ENCODE measurements around the gene LAPTM5.

LAPTM5 gene

DNA sequence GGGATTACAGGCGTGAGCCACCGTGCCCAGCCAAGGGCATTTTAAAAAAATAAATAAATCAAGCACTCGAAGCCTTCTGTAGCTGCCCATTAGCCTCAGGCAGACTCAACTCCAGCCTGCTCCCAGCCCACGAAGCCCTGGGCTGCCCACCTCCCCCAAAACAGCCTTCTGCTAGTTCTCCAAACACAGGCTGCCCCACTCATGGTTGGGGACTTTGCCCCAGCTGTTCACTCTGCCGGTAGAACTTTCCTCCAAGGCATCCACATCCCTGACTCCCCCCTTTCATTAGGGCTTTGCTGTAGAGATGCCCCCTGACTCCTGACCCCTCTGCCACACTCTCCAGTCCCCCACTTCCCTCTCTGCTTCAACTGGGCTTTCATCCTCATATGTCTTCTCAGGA lies 29.7 kb upstream of the LAPTM5 start:
- DNase-seq (ENCODE audit: low read depth, low spot score): no peak

DNA sequence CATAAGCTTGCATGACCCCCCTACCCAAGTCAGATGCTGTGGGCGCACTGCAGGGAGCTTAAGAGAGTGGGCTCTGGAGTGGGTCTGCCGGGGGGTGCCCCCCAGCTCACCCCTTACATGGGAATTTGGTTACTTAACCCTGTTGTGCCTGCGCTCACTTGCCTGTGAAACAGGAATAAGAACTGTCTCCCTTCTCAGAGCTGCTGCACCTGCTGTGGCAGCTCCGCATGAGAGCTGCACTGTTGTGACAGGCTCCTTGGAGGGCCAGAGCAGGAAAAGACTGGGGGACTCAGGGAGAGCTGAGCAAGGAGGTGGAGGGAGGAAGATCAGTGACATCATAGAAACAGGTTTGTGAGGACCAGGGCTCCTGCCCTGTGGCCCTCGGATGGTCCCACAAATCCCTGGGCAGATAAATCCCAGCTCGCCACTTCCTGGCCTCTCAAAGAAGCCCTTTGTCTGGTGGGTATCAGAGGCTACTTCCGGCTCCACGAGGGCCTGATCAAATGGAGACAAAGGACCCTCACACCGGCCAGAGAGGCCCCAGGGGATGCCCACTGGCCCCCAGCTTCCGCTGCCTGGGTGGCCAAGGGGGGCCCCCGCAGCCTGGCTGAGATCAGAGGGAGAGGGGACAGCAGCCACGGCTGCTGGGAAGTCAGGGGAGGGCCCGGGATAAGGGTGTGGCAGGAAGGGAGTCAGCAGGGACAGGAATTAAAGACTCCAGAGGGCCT lies 28.9 kb upstream of the LAPTM5 start:
- no peak for DNase-seq (ENCODE audit: low read depth, low spot score)

DNA sequence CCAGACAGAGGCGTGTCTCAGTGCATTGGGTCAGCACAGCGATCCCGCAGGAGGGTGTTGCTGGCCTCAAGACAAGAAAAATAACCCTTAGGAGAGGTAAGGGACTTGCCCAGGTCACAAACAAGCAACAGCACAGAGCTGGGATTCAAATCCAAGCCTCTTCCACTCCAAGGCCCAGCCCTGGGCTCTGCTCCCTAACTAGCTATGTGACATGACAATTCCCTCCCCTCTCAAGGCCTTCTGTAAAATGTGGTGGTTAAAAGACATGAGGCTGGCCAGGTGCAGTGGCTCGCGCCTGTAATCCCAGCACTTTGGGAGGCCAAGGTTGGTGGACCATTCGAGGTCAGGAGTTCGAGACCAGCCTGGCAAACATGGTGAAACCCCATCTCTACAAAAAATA lies 28.1 kb upstream of the LAPTM5 start:
- DNase-seq (ENCODE audit: low read depth, low spot score): no peak

DNA sequence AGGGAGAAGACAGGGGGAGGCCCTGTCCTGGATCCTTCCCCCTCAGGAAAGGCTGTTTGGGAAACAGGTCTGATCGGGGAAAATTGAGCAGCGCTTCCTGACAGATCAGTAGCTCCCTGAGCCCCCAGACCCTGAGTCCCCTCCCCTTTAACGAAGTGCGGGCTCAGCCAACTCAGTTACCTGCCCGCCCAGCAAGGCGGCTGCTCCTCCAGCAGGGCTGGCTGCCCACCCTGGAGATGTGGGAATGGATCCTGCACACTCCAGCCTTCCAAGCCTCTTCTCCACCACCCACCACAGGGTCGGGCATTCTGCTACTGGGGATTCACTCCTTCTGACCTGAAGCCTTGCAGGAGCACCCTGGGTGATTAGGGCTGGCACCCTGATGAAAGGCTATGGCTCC lies 27.6 kb upstream of the LAPTM5 start:
- DNase-seq (ENCODE audit: low read depth, low spot score): no peak

DNA sequence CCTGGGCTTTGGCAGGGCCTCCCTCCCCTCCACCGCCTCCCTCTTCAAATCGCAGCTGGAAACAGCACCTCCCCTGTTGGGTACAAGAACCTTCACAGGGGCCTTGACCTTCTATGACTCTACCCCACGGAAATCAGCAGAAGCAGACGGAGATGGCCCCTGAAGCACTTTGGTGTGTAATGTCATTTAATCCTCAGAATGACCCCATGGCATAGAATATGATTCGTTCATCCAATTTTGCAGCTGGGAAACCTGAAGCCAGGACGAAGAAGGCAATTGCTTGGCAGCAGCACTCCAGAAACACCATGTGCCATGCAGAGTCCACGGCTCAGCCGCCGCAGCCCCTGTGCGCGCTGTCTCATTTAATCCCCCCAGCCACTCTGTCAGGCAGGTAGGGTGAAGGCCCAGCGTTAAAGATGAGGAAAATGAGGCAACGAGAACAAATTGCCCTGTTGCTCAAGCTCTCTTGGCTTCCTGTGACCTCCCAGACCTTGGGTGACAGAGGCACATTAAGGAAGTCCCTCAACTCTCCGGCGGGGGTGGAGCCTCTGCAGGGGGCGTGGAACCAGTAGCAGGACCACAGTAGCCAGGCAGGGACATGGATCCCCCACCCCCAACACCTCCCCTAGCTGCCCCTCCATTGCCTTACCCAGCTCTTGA lies 25.8 kb upstream of the LAPTM5 start:
- DNase-seq (ENCODE audit: low read depth, low spot score): no peak

DNA sequence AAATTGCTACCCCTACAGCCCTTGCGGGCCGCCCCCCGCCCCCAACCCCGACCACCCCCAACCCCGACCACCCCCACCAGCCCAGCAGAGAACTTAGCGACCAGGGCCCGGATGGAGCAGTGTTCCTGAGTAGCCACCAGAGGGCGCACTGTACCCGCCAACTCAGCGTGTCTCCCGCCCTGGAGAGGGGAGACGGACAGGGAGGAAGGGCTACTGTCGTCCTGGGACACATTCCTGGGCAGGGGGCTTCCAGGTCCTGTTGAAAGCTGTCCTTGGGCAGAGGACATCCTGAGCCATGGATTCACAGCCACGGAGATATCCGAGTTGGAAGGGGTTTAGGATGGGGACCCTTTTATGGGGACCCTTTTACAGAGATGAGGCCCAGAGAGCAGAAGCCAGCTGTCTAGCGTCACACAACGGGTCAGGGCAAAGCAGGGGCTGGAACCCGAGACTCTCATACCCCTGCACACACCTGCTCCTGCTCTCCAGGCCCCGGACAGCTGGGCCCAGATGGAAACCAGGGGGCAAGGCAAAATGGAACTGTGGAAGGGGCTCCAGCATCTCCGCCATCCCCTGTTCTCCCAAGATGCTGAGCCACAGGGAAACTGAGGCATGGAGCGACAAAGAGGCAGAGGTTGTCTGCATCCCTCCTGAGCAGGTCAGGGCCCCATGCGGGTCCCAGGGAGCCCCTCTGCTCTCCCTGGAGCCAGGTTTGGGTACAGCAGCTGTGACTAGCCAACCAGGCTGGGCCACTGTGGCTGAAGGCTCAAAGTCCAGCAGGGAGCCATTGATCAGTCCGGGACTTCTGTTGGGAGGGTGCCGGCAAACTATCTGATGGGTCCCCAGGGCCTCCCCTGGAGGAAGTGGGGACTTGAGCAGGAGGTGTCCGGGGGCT lies 25.0 kb upstream of the LAPTM5 start:
- peak; percentile 48 for DNase-seq (ENCODE audit: low read depth, low spot score)

DNA sequence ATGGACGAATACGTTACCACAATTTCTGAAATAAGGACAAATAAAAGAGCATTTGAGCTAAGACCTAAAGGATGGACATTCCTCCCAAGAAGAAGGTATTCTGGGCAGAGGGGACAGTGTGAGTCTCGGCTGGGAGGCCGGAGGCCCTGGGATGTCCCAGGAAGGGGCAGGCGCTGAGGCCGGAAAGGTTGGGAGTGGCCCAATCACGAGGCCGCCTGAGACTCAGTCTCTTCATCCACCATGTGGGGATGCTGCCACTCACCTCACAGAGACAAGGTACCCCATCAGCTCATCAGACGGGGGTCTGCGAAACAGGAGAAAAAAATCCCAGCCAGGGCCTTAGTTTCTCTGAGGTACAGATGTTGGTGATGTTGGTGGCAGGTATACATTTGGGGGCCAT lies 24.3 kb upstream of the LAPTM5 start:
- no peak for DNase-seq (ENCODE audit: low read depth, low spot score)

DNA sequence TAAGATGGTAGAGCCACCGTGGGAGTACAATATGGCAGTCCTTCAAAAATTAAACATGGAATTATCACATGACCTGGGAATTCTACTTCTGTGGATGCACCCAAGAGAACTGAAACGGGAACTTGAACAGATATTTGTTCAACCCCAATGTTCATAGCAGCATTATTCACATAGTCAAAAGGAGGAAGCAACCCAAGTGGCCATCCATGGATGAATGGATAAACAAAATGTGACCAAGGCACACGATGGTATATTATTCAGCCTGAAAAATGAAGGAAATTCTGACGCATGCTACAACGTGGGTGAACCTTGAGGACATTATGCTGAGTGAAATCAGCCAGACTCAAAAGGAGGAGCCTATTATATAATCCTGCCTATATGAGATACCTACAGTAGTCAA lies 22.8 kb upstream of the LAPTM5 start:
- DNase-seq (ENCODE audit: low read depth, low spot score): no peak

DNA sequence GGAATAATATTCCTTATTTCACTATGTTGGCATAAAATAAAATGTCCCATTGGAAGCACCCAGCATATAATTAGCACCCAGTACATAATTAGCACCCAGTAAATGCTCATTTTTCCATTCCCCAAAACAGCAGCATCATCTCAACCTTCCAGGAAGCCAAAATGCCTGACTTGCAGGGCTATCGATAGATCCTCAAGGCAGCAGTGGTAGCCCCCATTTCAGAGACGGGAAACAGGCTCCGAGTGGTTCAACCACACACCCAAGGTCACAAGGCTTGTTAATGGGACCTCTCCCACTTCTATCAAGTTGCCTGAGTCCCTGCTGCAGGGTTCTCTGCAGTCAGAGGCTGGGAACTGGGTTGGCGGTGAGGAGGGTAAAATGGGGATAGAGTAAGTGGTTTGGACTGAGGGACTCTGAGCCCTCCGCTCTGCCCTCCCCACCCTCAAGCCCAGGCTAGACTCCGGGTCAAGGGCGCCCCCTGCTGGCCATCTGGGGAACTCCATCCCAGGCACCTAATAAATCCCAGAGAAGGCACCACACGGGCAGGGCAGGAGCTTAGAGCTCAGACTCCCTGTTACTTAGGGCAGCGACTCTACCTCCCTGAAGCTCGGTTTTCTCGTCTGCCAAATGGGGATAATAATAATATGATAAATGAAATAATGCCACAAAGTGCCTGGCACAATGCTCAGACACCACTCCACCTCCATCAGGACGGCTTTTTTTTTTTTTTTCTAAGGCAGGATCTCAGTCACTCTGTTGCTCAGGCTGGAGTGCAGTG lies 21.9 kb upstream of the LAPTM5 start:
- peak; percentile 84 for DNase-seq (ENCODE audit: low read depth, low spot score)

DNA sequence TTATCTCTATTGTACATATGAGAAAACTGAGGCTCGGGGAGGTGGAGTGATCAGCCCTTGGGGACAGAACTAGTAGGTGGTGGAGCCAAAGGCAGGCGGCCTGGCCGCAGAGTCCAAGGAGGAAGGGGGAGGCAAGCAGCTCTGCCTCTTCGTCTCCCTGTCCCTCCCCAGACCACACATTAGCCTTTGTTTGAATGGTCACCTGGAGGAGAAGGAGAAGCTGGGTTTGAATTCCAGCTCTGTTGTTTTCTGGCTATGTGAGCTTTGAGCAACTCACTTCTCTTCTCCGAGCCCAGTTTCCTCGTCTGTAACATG lies 21.4 kb upstream of the LAPTM5 start:
- DNase-seq (ENCODE audit: low read depth, low spot score): no peak

DNA sequence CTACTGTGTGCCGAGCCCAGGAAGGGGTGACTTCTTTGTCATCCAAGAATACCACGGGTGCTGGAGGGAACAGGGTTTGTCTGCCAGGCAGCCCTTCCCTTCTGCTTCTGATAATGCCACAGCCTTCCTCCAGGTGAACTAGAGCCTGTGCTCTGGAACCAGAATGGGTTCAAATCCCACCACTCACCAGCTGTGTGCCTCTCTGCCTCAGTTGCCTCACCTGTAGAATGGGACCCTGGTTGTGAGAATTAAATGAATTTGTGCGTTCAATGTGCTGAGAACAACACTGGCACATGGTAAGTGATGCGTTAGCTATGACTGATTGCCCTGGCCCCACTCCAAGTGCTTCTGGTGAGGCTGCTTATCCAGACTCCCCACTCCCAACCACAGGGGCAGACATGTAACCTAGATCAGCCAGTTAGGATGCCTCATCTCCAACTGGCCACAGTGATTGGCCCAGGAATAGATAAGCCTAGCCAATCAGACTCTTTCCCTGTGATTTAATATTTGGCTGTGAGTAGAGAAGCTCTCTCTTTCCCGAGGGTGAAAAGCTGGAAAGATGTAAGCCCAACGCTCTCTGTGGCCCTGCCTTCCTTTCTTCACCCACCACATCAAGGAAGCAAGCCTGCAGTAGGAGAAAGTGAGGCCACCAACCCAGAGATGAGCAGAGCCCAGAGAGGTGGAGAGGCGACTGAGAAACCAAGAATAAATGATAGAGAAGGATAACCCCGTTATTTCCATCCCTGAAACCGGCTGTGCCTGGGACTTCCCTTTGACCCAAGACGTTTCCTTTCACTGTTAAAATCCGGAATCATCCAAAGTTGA lies 20.8 kb upstream of the LAPTM5 start:
- no peak for DNase-seq (ENCODE audit: low read depth, low spot score)

DNA sequence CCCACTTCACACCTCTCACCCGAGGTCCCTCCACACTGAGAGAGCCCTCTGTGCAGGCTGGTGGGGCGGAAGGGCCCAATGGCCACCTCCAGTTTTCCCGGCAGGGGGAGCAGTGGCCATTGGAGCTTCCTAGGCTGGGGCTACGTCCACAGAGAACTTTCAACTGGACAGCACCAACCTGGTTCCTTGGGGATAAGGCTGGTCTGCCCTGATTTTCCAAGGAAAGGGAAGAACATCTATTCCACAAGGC lies 20.3 kb upstream of the LAPTM5 start:
- no peak for DNase-seq (ENCODE audit: low read depth, low spot score)

DNA sequence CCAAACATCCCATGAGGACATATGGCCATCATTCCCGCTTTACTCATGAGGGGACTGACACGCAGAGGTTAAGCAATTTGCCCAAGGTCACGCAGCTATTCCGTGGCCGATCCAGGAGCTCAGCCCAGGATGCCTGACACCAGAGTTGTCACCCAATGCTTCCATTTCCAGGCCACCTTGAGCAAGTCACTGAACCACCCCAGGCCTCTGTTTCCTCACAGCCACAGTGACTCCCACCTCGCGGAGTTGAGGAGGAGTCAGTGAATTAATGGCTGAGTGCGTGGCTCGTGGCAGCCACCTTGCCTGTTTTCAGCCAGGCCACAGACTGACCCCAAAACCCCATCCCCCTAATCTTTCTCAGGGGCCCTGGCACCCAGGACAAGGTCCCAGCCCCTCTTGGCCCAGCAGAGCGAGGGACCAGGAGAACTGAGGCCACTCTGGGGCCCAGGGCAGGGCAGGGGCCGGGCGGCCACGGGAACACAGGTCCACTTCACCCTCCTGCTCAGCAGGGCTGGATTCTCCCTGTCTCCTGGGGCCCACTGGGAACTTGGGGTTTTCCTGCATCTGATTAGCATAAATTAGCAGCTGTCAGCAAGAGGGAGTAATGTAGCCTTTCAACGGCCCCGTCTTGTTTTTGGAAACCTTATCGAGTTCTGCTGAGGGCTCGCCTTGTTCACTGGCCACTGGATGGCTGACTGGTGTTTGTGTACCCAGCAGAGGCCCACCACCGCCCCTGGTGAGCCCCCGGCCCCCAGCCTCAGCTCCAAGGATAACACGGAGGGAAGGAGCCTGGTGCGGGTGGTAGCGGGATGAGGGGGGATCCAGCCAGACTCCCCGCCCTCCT lies 19.7 kb upstream of the LAPTM5 start:
- no peak for DNase-seq (ENCODE audit: low read depth, low spot score)

DNA sequence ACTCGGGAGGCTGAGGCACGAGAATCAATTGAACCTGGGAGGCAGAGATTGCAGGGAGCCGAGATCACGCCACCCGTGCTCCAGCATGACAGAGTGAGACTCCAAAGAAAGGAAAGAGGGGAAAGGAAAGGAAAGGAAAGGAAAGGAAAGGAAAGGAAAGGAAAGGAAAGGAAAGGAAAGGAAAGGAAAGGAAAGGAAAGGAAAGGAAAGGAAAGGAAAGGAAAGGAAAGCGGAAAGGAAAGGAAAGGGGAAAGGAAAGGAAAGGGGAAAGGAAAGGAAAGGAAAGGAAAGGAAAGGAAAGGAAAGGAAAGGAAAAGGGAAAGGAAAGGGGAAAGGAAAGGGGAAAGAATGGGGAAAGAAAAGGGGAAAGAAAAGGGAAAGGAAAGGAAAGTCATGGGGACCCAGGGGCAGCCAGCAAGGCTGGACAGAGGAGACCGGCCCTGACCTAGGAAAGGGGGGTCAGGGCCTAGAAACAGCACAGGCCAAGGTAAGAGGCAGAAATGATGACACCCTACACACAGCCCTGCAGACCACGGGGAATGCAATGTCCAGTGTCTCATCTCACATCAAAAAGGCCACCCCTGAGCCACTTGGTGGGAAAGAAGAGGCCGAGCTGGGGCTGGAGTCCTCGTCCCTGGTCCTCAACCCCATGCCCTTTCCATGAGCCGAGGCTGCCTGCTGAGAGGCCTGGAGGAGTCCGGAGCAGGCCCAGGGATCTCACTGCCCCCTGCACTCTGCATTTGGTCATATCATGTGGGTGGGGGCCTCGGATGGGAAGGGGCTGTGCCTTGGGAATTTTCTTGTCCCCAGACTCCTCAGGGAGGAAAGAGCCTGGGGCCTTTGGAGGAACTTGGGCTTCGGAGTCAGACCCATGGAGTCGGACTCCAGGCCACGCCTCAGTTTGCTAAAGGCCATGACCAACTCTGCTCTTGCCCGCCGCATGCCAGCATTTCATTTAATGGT lies 18.8 kb upstream of the LAPTM5 start:
- no peak for DNase-seq (ENCODE audit: low read depth, low spot score)

DNA sequence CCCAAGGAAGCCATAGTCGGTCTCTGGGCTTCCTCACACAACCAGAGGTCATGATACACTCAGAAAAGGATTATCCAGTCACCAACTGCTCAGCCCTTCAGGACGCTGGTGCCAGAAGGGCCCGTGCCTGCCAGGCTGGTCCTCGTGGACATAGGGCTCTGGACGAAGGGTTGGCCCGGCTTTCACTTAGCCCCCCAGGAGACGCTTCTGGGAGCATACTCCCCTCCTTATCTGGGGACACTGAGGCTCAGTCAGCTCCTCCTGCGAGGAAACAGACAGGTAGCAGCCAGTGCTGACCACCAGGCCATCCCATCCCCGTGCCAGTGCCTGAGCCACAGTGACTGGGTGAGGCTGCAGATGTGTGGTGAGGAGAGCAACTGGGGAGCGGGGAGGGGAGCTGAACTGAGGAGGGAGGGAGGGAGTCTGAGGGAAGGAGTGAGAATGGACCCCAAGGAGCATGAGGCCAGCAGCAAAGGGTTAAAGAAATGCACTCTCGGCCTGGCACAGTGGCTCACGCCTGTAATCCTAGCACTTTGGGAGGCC lies 17.9 kb upstream of the LAPTM5 start:
- no peak for DNase-seq (ENCODE audit: low read depth, low spot score)

DNA sequence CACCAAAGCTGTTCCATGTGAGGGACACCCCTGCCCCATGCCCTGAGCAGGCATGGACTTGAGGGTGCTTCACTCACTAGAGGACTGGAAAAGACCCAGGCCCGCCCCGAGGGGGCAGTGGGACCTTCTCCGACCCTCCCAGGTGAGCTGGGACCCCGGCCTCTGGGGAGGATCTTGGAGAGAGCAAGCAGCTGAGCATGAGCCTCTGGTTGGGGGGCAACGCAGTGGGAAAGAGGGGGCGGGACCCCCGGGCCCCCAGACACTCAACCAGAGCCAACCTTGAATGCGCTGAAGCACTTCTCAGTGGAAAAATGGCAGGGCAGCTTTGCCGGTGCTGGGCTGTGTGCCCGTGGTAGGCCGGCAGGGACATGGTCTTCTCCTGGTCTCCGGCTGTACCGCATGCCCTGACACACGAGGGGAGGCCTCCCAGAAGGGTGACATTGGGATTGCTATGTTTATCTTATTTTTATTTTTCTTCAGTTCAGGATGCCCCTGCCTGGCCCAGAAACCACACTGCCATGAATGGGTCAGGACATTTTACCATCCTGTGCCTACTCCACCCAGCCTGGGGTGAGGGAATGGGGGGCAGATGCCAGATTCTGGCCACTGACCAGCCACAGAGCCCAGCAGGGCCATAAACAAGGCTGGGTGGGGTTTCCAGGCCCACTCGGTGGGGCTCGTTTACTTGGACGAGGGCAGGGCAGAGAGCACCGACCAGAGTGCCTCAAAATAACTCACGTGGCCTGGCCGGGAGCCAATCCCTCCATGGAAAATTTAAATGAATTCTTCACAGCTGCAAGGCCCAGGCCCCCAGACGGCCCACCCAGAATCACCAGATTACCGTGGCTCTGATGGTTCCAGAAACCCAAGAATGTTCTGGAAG lies 17.2 kb upstream of the LAPTM5 start:
- no peak for DNase-seq (ENCODE audit: low read depth, low spot score)

DNA sequence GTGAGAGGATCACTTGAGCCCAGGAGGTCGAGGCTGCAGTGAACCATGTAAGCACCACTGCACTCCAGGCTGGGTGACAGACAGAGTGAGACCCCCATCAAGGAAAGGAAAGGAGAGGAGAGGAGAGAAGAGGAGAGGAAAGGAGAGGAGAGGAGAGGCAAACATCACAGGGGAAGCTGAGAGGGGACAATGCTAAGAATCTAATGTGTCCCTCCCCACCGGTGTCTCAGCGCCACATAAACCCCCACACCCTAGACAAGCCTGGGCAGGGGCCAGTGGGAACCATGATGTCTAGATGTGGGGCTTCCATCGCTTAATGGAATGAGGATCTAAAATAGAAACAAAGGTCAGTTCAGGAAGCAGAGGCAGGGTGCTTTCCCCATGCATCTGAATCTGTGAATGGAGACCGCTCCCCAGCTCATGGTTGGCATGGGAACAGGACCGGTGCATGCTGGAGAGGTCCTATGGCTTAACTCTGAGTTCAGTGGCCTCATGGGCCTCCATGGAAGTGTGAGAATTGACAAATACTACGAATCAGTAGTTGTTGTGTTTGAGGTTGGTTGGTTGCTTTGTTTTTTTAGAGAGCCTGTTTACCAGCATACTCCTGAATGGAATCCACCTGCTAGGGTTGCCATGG lies 16.3 kb upstream of the LAPTM5 start:
- no peak for DNase-seq (ENCODE audit: low read depth, low spot score)

DNA sequence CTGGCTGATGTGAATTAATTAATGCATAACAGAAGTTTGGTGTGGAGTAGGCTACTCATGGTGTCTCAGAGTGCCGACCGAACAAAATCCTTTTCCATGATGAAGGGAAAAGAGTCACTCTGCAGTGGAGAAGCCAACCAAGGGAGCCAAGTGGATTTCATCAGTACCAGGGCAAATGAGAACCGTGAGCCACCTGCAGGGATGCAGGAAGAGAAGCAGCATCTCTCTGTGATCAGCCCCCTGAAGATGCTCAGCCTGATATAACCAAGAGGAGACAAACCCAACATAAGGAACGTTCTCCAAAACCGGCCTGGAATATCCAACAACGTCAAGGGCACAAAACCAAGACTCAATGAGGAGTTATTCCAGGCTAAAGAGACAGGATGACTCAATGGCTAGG lies 13.4 kb upstream of the LAPTM5 start:
- DNase-seq (ENCODE audit: low read depth, low spot score): no peak
